ENCODE measurements around the gene TRIM66. TPM values are rescaled to one million over a fixed set of nuclear protein-coding genes. Genes with fewer than 3 reads are reported as not detected.

The TRIM66 gene

GRCh38 chr11:8573777-8574176 is 108.7 kb downstream of the TRIM66 start:
- no peak overlapping the region for H3K4me2 ChIP-seq (ENCODE audit: low read length)
- no peak overlapping the region for H2BK15ac ChIP-seq (replicated peaks; ENCODE audit: low read depth)
- no peak overlapping the region for H2AK5ac ChIP-seq (ENCODE audit: low read length)
- H3K27me3 ChIP-seq (ENCODE audit: insufficient read depth, low read length, poor library complexity): no peaks in the 10 kb centered on the region
- no peak overlapping the region for H3K23ac ChIP-seq (ENCODE audit: low read length)
- H4K5ac ChIP-seq (ENCODE audit: low read length): no peak overlapping the region
- H2BK120ac ChIP-seq (ENCODE audit: low read depth, low read length): no peak overlapping the region
- no peaks in the 10 kb centered on the region for H3K36me3 ChIP-seq (ENCODE audit: control insufficient read depth, insufficient read depth, low read length)
- H3K56ac ChIP-seq (ENCODE audit: low read length): no peak overlapping the region
- H4K8ac ChIP-seq (ENCODE audit: low read depth, low read length): no peak overlapping the region
- H3K4me1 ChIP-seq (ENCODE audit: control insufficient read depth, low read depth, low read length): no peaks in the 10 kb centered on the region
- H3K79me2 ChIP-seq (ENCODE audit: control insufficient read depth, insufficient read depth, low read length): no peaks in the 10 kb centered on the region
- H3K79me1 ChIP-seq (ENCODE audit: low read length): no peaks in the 10 kb centered on the region
- H3K9ac ChIP-seq (ENCODE audit: low read length): no peak overlapping the region
- H2BK5ac ChIP-seq (ENCODE audit: low read length): no peak overlapping the region
- H3K27ac ChIP-seq (ENCODE audit: low read depth, low read length): no peak overlapping the region
- H3K18ac ChIP-seq (ENCODE audit: low read length): no peak overlapping the region
- WGBS (ENCODE audit: extremely low coverage, insufficient coverage, low lambda C conversion rate): no CpG with 5 or more reads among the region's 1 CpG
- no peak for DNase-seq
- H3K4me3 ChIP-seq (ENCODE audit: low read length): no peak overlapping the region
- H3K4ac ChIP-seq (ENCODE audit: low read depth, low read length): no peak overlapping the region

- WGBS (ENCODE audit: extremely low coverage, insufficient coverage, low lambda C conversion rate): no CpG with 5 or more reads among the region's 2 CpGs
- Histone ChIP-seq H2BK15ac (replicated peaks; ENCODE audit: low read depth) (no peak overlapping the region), H4K8ac (ENCODE audit: low read depth, low read length) (no peak overlapping the region), H3K18ac (ENCODE audit: low read length) (no peak overlapping the region), H3K56ac (ENCODE audit: low read length) (no peak overlapping the region), H2BK5ac (ENCODE audit: low read length) (no peak overlapping the region), H3K9ac (ENCODE audit: low read length) (no peak overlapping the region), H4K5ac (ENCODE audit: low read length) (no peak overlapping the region), H3K4me1 (ENCODE audit: control insufficient read depth, low read depth, low read length) (no peaks in the 10 kb centered on the region), H2BK120ac (ENCODE audit: low read depth, low read length) (no peak overlapping the region), H3K27me3 (ENCODE audit: insufficient read depth, low read length, poor library complexity) (no peaks in the 10 kb centered on the region), H3K4ac (ENCODE audit: low read depth, low read length) (no peak overlapping the region), H3K79me1 (ENCODE audit: low read length) (no peaks in the 10 kb centered on the region), H3K4me3 (ENCODE audit: low read length) (no peak overlapping the region), H2AK5ac (ENCODE audit: low read length) (no peak overlapping the region), H3K79me2 (ENCODE audit: control insufficient read depth, insufficient read depth, low read length) (no peaks in the 10 kb centered on the region), H3K27ac (ENCODE audit: low read depth, low read length) (no peak overlapping the region), H3K23ac (ENCODE audit: low read length) (no peak overlapping the region), H3K36me3 (ENCODE audit: control insufficient read depth, insufficient read depth, low read length) (no peaks in the 10 kb centered on the region), H3K4me2 (ENCODE audit: low read length) (no peak overlapping the region)
- no peak for DNase-seq
These were observed 114.8 kb downstream of the TRIM66 start for GRCh38 chr11:8567602-8568198.

GRCh38 chr11:8566613-8567210 is 115.8 kb downstream of the TRIM66 start:
- H3K56ac ChIP-seq (ENCODE audit: low read length): no peak overlapping the region
- H3K4me3 ChIP-seq (ENCODE audit: low read length): no peak overlapping the region
- no peaks in the 10 kb centered on the region for H3K4me1 ChIP-seq (ENCODE audit: control insufficient read depth, low read depth, low read length)
- H2AK5ac ChIP-seq (ENCODE audit: low read length): no peak overlapping the region
- no peak overlapping the region for H3K4me2 ChIP-seq (ENCODE audit: low read length)
- DNase-seq: peak; percentile 48
- no peak overlapping the region for H3K18ac ChIP-seq (ENCODE audit: low read length)
- H3K79me1 ChIP-seq (ENCODE audit: low read length): no peaks in the 10 kb centered on the region
- H2BK5ac ChIP-seq (ENCODE audit: low read length): no peak overlapping the region
- no peaks in the 10 kb centered on the region for H3K36me3 ChIP-seq (ENCODE audit: control insufficient read depth, insufficient read depth, low read length)
- H4K8ac ChIP-seq (ENCODE audit: low read depth, low read length): no peak overlapping the region
- no peak overlapping the region for H3K27ac ChIP-seq (ENCODE audit: low read depth, low read length)
- WGBS (ENCODE audit: extremely low coverage, insufficient coverage, low lambda C conversion rate): no CpG with 5 or more reads among the region's 5 CpGs
- H4K5ac ChIP-seq (ENCODE audit: low read length): no peak overlapping the region
- H2BK120ac ChIP-seq (ENCODE audit: low read depth, low read length): no peak overlapping the region
- no peak overlapping the region for H2BK15ac ChIP-seq (replicated peaks; ENCODE audit: low read depth)
- no peak overlapping the region for H3K23ac ChIP-seq (ENCODE audit: low read length)
- no peaks in the 10 kb centered on the region for H3K79me2 ChIP-seq (ENCODE audit: control insufficient read depth, insufficient read depth, low read length)
- no peak overlapping the region for H3K4ac ChIP-seq (ENCODE audit: low read depth, low read length)
- no peak overlapping the region for H3K9ac ChIP-seq (ENCODE audit: low read length)
- H3K27me3 ChIP-seq (ENCODE audit: insufficient read depth, low read length, poor library complexity): no peaks in the 10 kb centered on the region

GRCh38 chr11:8564526-8564925 is 117.9 kb downstream of the TRIM66 start:
- no peak overlapping the region for H4K5ac ChIP-seq (ENCODE audit: low read length)
- no peak overlapping the region for H3K4me3 ChIP-seq (ENCODE audit: low read length)
- H3K27ac ChIP-seq (ENCODE audit: low read depth, low read length): no peak overlapping the region
- DNase-seq: peak; percentile 11
- H4K8ac ChIP-seq (ENCODE audit: low read depth, low read length): no peak overlapping the region
- no peak overlapping the region for H2BK15ac ChIP-seq (replicated peaks; ENCODE audit: low read depth)
- H3K18ac ChIP-seq (ENCODE audit: low read length): no peak overlapping the region
- H3K27me3 ChIP-seq (ENCODE audit: insufficient read depth, low read length, poor library complexity): no peaks in the 10 kb centered on the region
- no CpG with 5 or more reads among the region's 2 CpGs for WGBS (ENCODE audit: extremely low coverage, insufficient coverage, low lambda C conversion rate)
- no peaks in the 10 kb centered on the region for H3K36me3 ChIP-seq (ENCODE audit: control insufficient read depth, insufficient read depth, low read length)
- H3K4me1 ChIP-seq (ENCODE audit: control insufficient read depth, low read depth, low read length): no peaks in the 10 kb centered on the region
- no peak overlapping the region for H3K23ac ChIP-seq (ENCODE audit: low read length)
- no peaks in the 10 kb centered on the region for H3K79me1 ChIP-seq (ENCODE audit: low read length)
- no peak overlapping the region for H3K9ac ChIP-seq (ENCODE audit: low read length)
- no peaks in the 10 kb centered on the region for H3K79me2 ChIP-seq (ENCODE audit: control insufficient read depth, insufficient read depth, low read length)
- no peak overlapping the region for H2AK5ac ChIP-seq (ENCODE audit: low read length)
- H3K56ac ChIP-seq (ENCODE audit: low read length): no peak overlapping the region
- H2BK5ac ChIP-seq (ENCODE audit: low read length): no peak overlapping the region
- no peak overlapping the region for H3K4me2 ChIP-seq (ENCODE audit: low read length)
- H3K4ac ChIP-seq (ENCODE audit: low read depth, low read length): no peak overlapping the region
- H2BK120ac ChIP-seq (ENCODE audit: low read depth, low read length): no peak overlapping the region

Small RNA genes within 50 kb of the gene (small RNA-seq; reads per million reads assigned to genes)
- not detected for gene SNORA3A (ENCODE audit: insufficient read depth)
- 9.0 reads per million, percentile 84 among the genes with 10 or more reads in this experiment for gene SNORA3B (ENCODE audit: insufficient read depth)
